SK-N-SH (cell line): Measurements from ENCODE around the gene NPAS3. TPM values are rescaled to one million over a fixed set of nuclear protein-coding genes. Genes with fewer than 3 reads are reported as not detected.

Source experiments
- CTCF ChIA-PET: fragments of 300-600, 350-600 bp; formaldehyde crosslinking; extraction: SDS; loops from one replicate; lab custom pipeline; 2021; lab: Yijun Ruan, JAX
- POLR2A ChIA-PET: fragments of 350-600 bp; sonication (Branson Sonifier 250); formaldehyde crosslinking; extraction: SDS; loops from one replicate; lab custom pipeline; 2020; ENCODE audit warnings: antibody characterized with exemption, inconsistent platforms; lab: Yijun Ruan, JAX
- DNase-seq: peaks from one replicate; pipeline ENCODE4 v3.0.0; 2012
- H2AFZ ChIP-seq: fragments of 200-600 bp; sonication (generic); 2 replicates; pipeline ENCODE4 v1.8.1; 2016; ENCODE audit warnings: antibody characterized with exemption, mild to moderate bottlenecking, low read depth
- H3F3A ChIP-seq: fragments of 200-600 bp; sonication (generic); replicated peaks from 2 replicates; pipeline ENCODE3; 2016; ENCODE audit warnings: antibody characterized with exemption, mild to moderate bottlenecking; ENCODE audit not compliant: insufficient read depth
- H3K27ac ChIP-seq, 2 experiments: fragments of 200-500 bp in 1 of 2; fragments of 200-600 bp in 1 of 2; sonication (Bioruptor generic) in 1 of 2; sonication (generic), shearing (Covaris generic) in 1 of 2; 2 replicates each; pipeline versions ENCODE4 v1.5.1 to v1.6.1; 2014 to 2016; ENCODE audit warnings: low read depth in 2 of 2, inconsistent platforms in 1 of 2, low read length in 1 of 2, mild to moderate bottlenecking in 1 of 2, mixed read lengths in 1 of 2
- H3K27me3 ChIP-seq: fragments of 200-600 bp; sonication (generic), shearing (Covaris generic); 2 replicates; pipeline ENCODE4 v1.6.1; 2016; ENCODE audit warnings: mixed run types; ENCODE audit not compliant: insufficient read depth
- H3K36me3 ChIP-seq, 2 experiments: fragments of 200-500 bp in 1 of 2; fragments of 200-600 bp in 1 of 2; sonication (Bioruptor generic) in 1 of 2; sonication (generic) in 1 of 2; replicated peaks in 1 of 2; 2 replicates each; pipeline versions ENCODE3 to v1.5.1; 2014 to 2016; ENCODE audit warnings: low read length in 1 of 2, mild to moderate bottlenecking in 1 of 2; ENCODE audit not compliant: insufficient read depth in 2 of 2, control insufficient read depth in 1 of 2
- H3K4me1 ChIP-seq, 2 experiments: fragments of 200-500 bp in 1 of 2; fragments of 200-600 bp in 1 of 2; sonication (Bioruptor generic) in 1 of 2; sonication (generic), shearing (Covaris generic) in 1 of 2; 2 replicates each; pipeline versions ENCODE4 v1.5.1 to v1.6.1; 2014 to 2016; ENCODE audit warnings: low read depth in 1 of 2, low read length in 1 of 2, mixed run types in 1 of 2; ENCODE audit not compliant: insufficient read depth in 2 of 2, control insufficient read depth in 1 of 2
- H3K4me2 ChIP-seq: fragments of 200-600 bp; sonication (generic), shearing (Covaris generic); 2 replicates; pipeline ENCODE4 v1.6.1; 2017; ENCODE audit warnings: mixed run types
- H3K4me3 ChIP-seq, 2 experiments: fragments of 200-500 bp in 1 of 2; fragments of 200-600 bp in 1 of 2; sonication (Bioruptor generic) in 1 of 2; sonication (generic), shearing (Covaris generic) in 1 of 2; 2 replicates each; pipeline versions ENCODE4 v1.5.1 to v1.8.1; 2014 to 2016; ENCODE audit warnings: low read depth in 2 of 2, inconsistent platforms in 1 of 2, low read length in 1 of 2, mild to moderate bottlenecking in 1 of 2, mixed read lengths in 1 of 2, moderate library complexity in 1 of 2
- H3K79me2 ChIP-seq: fragments of 200-600 bp; sonication (generic); 2 replicates; pipeline ENCODE4 v1.8.1; 2017; ENCODE audit warnings: mild to moderate bottlenecking; ENCODE audit not compliant: insufficient read depth
- H3K9ac ChIP-seq: fragments of 200-600 bp; sonication (generic); 2 replicates; pipeline ENCODE4 v1.6.1; 2017; ENCODE audit warnings: mixed run types
- H3K9me2 ChIP-seq: fragments of 200-600 bp; sonication (generic); 2 replicates; pipeline ENCODE4 v1.6.1; 2017; ENCODE audit warnings: mixed run types
- H3K9me3 ChIP-seq: fragments of 200-600 bp; sonication (generic); 2 replicates; pipeline ENCODE4 v1.6.1; 2017; ENCODE audit warnings: mixed run types, mild to moderate bottlenecking, moderate library complexity
- H4K20me1 ChIP-seq: fragments of 200-600 bp; sonication (generic); 2 replicates; pipeline ENCODE4 v1.6.1; 2017; ENCODE audit warnings: mild to moderate bottlenecking, mixed run types; ENCODE audit not compliant: insufficient read depth
- CTCF ChIP-seq: fragments of 200-600 bp; sonication (generic); IDR thresholded peaks from 2 replicates; pipeline ENCODE4 v1.6.1; 2017; ENCODE audit warnings: antibody characterized with exemption, mild to moderate bottlenecking, moderate library complexity
- ELF1 ChIP-seq: IDR thresholded peaks from 2 replicates; pipeline ENCODE4 v1.4.0; 2012
- EZH2phosphoT487 ChIP-seq: fragments of 200-600 bp; sonication (generic); IDR thresholded peaks from 2 replicates; pipeline ENCODE4 v1.6.1; 2017; ENCODE audit warnings: low read depth, mixed run types, mild to moderate bottlenecking, antibody characterized with exemption, moderate library complexity, borderline replicate concordance
- FOSL2 ChIP-seq: IDR thresholded peaks from 2 replicates; pipeline ENCODE4 v1.4.0; 2012; ENCODE audit warnings: low read depth, mild to moderate bottlenecking, moderate library complexity, borderline replicate concordance
- GABPA ChIP-seq: IDR thresholded peaks from 2 replicates; pipeline ENCODE4 v1.4.0; 2012; ENCODE audit warnings: low read depth, mild to moderate bottlenecking
- GATA2 ChIP-seq: sonication (generic); formaldehyde crosslinking; IDR thresholded peaks from 2 replicates; pipeline ENCODE4 v1.5.0; 2020; ENCODE audit warnings: mild to moderate bottlenecking, missing genetic modification reagents
- IRF3 ChIP-seq: fragments of 150-350 bp; IDR thresholded peaks from 2 replicates; pipeline ENCODE4 v1.6.1; 2016; ENCODE audit warnings: mild to moderate bottlenecking, low read depth, low read length
- MEF2A ChIP-seq: IDR thresholded peaks from 2 replicates; pipeline ENCODE4 v1.4.0; 2012; ENCODE audit warnings: low read depth, borderline replicate concordance
- MXI1 ChIP-seq: IDR thresholded peaks from 2 replicates; pipeline ENCODE4 v1.6.1; 2012; ENCODE audit warnings: mild to moderate bottlenecking, low read depth, low read length, improper control_type of control experiment
- NRF1 ChIP-seq: IDR thresholded peaks from 2 replicates; pipeline ENCODE4 v1.6.1; 2012; ENCODE audit warnings: low read depth, mild to moderate bottlenecking, low read length
- PBX3 ChIP-seq: IDR thresholded peaks from 2 replicates; pipeline ENCODE4; 2012
- RAD21 ChIP-seq: IDR thresholded peaks from 2 replicates; pipeline ENCODE4 v1.6.1; 2012; ENCODE audit warnings: mild to moderate bottlenecking, low read length
- RCOR1 ChIP-seq: fragments of 150-350 bp; IDR thresholded peaks from 2 replicates; pipeline ENCODE4 v1.6.1; 2017; ENCODE audit warnings: antibody characterized with exemption, low read length
- RFX5 ChIP-seq: IDR thresholded peaks from 2 replicates; pipeline ENCODE4 v1.6.1; 2012; ENCODE audit warnings: mild to moderate bottlenecking, improper control_type of control experiment, low read length
- RXRA ChIP-seq: IDR thresholded peaks from 2 replicates; pipeline ENCODE4 v1.4.0; 2012; ENCODE audit warnings: low read depth, mild to moderate bottlenecking, borderline replicate concordance
- SIN3A ChIP-seq: IDR thresholded peaks from 2 replicates; pipeline ENCODE4 v1.6.1; 2012; ENCODE audit warnings: low read depth, mild to moderate bottlenecking, low read length, moderate library complexity, borderline replicate concordance
- TEAD4 ChIP-seq: IDR thresholded peaks from 2 replicates; pipeline ENCODE4 v1.4.0; 2012; ENCODE audit warnings: mild to moderate bottlenecking, borderline replicate concordance; ENCODE audit not compliant: insufficient read depth
- USF1 ChIP-seq: IDR thresholded peaks from 2 replicates; pipeline ENCODE4 v1.4.0; 2012; ENCODE audit warnings: low read depth, borderline replicate concordance
- USF2 ChIP-seq: fragments of 150-350 bp; IDR thresholded peaks from 2 replicates; pipeline ENCODE4 v1.6.1; 2017; ENCODE audit warnings: antibody characterized with exemption, low read length, low read depth, borderline replicate concordance
- YY1 ChIP-seq: IDR thresholded peaks from 2 replicates; pipeline ENCODE4 v1.4.0; 2012; ENCODE audit warnings: low read depth, mild to moderate bottlenecking
- WGBS: methylation state at CpG from one replicate; pipeline ENCODE4 v1.1.6; 2017; ENCODE audit warnings: low lambda C conversion rate; 5-methylcytosine and 5-hydroxymethylcytosine counted together
- polyA plus RNA-seq, 3 experiments: library from polyadenylated mRNA; depleted of rRNA; stranded (reverse); fragments of >200 nt; gene quantifications; 2 replicates each; pipeline ENCODE4 v1.2.3, GENCODE V29; 2012

The NPAS3 gene
- polyA plus RNA-seq, 1 of the 3 experiments (the other 2 are of a cell fraction), result 4.3 TPM

- H3K79me2 ChIP-seq, result no peaks in the 10 kb centered on the region
- no peaks in the 10 kb centered on the region for H3K9me2 ChIP-seq
- H3K27me3 ChIP-seq, result no peaks in the 10 kb centered on the region
- no peak overlapping the region for H2AFZ ChIP-seq
- no peaks in the 10 kb centered on the region for H3K9me3 ChIP-seq
- H3K36me3 ChIP-seq, result no peaks in the 10 kb centered on the region
- H3F3A ChIP-seq, result no peaks in the 10 kb centered on the region
- CTCF ChIA-PET, result no interaction called here
- H3K27ac ChIP-seq, result no peak overlapping the region
- TF ChIP-seq RFX5 (no peak), FOSL2 (no peak), GABPA (no peak), PBX3 (no peak), USF2 (no peak), ELF1 (no peak), SIN3A (no peak), MEF2A (no peak), YY1 (no peak), CTCF (no peak), TEAD4 (no peak), NRF1 (no peak), USF1 (no peak), RCOR1 (no peak), RAD21 (no peak), GATA2 (no peak), RXRA (no peak), IRF3 (no peak), EZH2phosphoT487 (no peak), MXI1 (no peak)
- TF ChIP-seq, all 33 proteins: peak for 0
- Histone ChIP-seq H3K9ac (no peak overlapping the region), H4K20me1 (no peaks in the 10 kb centered on the region), H3K4me3 (no peak overlapping the region), H3K4me2 (no peak overlapping the region), H3K4me1 (no peaks in the 10 kb centered on the region)
- DNase-seq, result no peak
- POLR2A ChIA-PET, result no interaction called here
- 78% methylated on average over 4 of the region's 4 CpGs for WGBS
Observed at GRCh38 chr14:33056213-33056612, 117.5 kb downstream of the NPAS3 start.
